ENCODE data around the gene IGFBP1. TPM values are rescaled to one million over a fixed set of nuclear protein-coding genes. Genes with fewer than 3 reads are reported as not detected.

IGFBP1 gene
- total and polyA plus RNA-seq, 2 of the 13 experiments (the other 11 are each of a cell fraction or from before 2014, with no cell fraction given) = 5.4 to 885 TPM

- TF ChIP-seq CSRNP1 (CRISPR knock-in tag; IDR thresholded peaks at IDR 0.05) = no peak
- peak; percentile 9; the same call in 1 of the 2 replicates for TF ChIP-seq ZSCAN9 (CRISPR knock-in tag; IDR thresholded peaks at IDR 0.05; ENCODE audit: borderline replicate concordance)
- no peak for TF ChIP-seq FOXO1 (CRISPR knock-in tag; IDR thresholded peaks at IDR 0.05)
- TF ChIP-seq RBFOX2 (IDR thresholded peaks at IDR 0.05; ENCODE audit: low read depth, low read length) = peak; percentile 28; the same call in 1 of the 2 replicates
- TF ChIP-seq GATAD2A (CRISPR knock-in tag; IDR thresholded peaks at IDR 0.05) = no peak; the same call in 1 of the 2 replicates
- TF ChIP-seq ARID3A (IDR thresholded peaks at IDR 0.05; ENCODE audit: low read depth, low read length) = peak; percentile 85
- no peak for TF ChIP-seq SRSF9 (IDR thresholded peaks at IDR 0.05; ENCODE audit: borderline replicate concordance, insufficient read depth, low read depth, low read length, poor library complexity, severe bottlenecking)
- peak; percentile 85 for TF ChIP-seq PAF1 (CRISPR knock-in tag; IDR thresholded peaks at IDR 0.05)
- TF ChIP-seq RNF2 (conservative IDR thresholded peaks at IDR 0.05; ENCODE audit: low read depth) = no peak
- TF ChIP-seq SMC3 (IDR thresholded peaks at IDR 0.05; ENCODE audit: low read length) = peak; percentile 30; the same call in 1 of the 2 replicates
- no peak for TF ChIP-seq ONECUT2 (CRISPR knock-in tag; IDR thresholded peaks at IDR 0.05)
- no peak for TF ChIP-seq TFAP4 (IDR thresholded peaks at IDR 0.05; ENCODE audit: borderline replicate concordance, low read depth)
- no peak for TF ChIP-seq TEAD2 (CRISPR knock-in tag; IDR thresholded peaks at IDR 0.05)
- no peak for TF ChIP-seq ZNF597 (CRISPR knock-in tag; IDR thresholded peaks at IDR 0.05)
- no peak for TF ChIP-seq ZNF468 (CRISPR knock-in tag; IDR thresholded peaks at IDR 0.05)
- TF ChIP-seq SNAI1 (CRISPR knock-in tag; IDR thresholded peaks at IDR 0.05; ENCODE audit: borderline replicate concordance) = peak; percentile 21; the same call in 1 of the 2 replicates
- TF ChIP-seq ATF5 (CRISPR knock-in tag; IDR thresholded peaks at IDR 0.05; ENCODE audit: low read depth) = no peak
- TF ChIP-seq BORCS8-MEF2B (CRISPR knock-in tag; IDR thresholded peaks at IDR 0.05) = no peak
- TF ChIP-seq RCOR2 (CRISPR knock-in tag; IDR thresholded peaks at IDR 0.05) = no peak
- TF ChIP-seq ZFP36L2 (CRISPR knock-in tag; IDR thresholded peaks at IDR 0.05) = no peak
- TF ChIP-seq MIER2 (CRISPR knock-in tag; IDR thresholded peaks at IDR 0.05) = no peak
- TF ChIP-seq ZNF616 (CRISPR knock-in tag; IDR thresholded peaks at IDR 0.05; ENCODE audit: low read depth) = peak; percentile 32; the same call in 1 of the 2 replicates
- TF ChIP-seq ZNF746 (CRISPR knock-in tag; IDR thresholded peaks at IDR 0.05) = no peak
- no peak for TF ChIP-seq RNF219 (CRISPR knock-in tag; IDR thresholded peaks at IDR 0.05)
Measured at GRCh38 chr7:45890902-45891461, 2.7 kb downstream of the IGFBP1 start (continued).

Measured in HepG2 (cell line).